HG03064 (cell line): ENCODE data around the gene GPT2.
A peak's percentile ranks its signal among the peaks of the same experiment; 100 is the strongest.

Experiments
- ATAC-seq: cut with Tn5 transposase; IDR thresholded peaks from one replicate; pipeline ENCODE4 v1.9.1; 2021; ENCODE audit warnings: low read depth; ENCODE audit not compliant: unreplicated experiment

Gene GPT2

GRCh38 chr16:46954562-46954961, 70.4 kb downstream of the GPT2 start:
- no peak for ATAC-seq

GRCh38 chr16:46961373-46962353, 77.5 kb downstream of the GPT2 start:
- no peak for ATAC-seq

GRCh38 chr16:46962629-46963028, 78.5 kb downstream of the GPT2 start:
- no peak for ATAC-seq

GRCh38 chr16:46968063-46968435, 83.9 kb downstream of the GPT2 start:
- no peak for ATAC-seq

GRCh38 chr16:46970089-46970488, 85.9 kb downstream of the GPT2 start:
- no peak for ATAC-seq

GRCh38 chr16:46971271-46971670, 87.1 kb downstream of the GPT2 start:
- ATAC-seq: no peak

- peak; percentile 47 for ATAC-seq
Observed at GRCh38 chr16:46972429-46973206, 88.5 kb downstream of the GPT2 start.

- peak; percentile 84 for ATAC-seq
Observed at GRCh38 chr16:46973207-46973995, 89.2 kb downstream of the GPT2 start, which contains the start of gene DNAJA2. Gene DNAJA2, minus strand, starts transcription at chr16:46973674. Its CDS starts 102 bp downstream, at chr16:46973572.

- ATAC-seq: peak; percentile 19
Observed at GRCh38 chr16:46973996-46974324, 89.8 kb downstream of the GPT2 start.

GRCh38 chr16:46974352-46974751, 90.2 kb downstream of the GPT2 start:
- ATAC-seq: no peak

- ATAC-seq: no peak
Observed at GRCh38 chr16:46975165-46975564, 91.0 kb downstream of the GPT2 start.

- no peak for ATAC-seq
Observed at GRCh38 chr16:46975908-46976470, 91.8 kb downstream of the GPT2 start.

GRCh38 chr16:46976550-46976949, 92.4 kb downstream of the GPT2 start:
- no peak for ATAC-seq
